Heart left ventricle (tissue), 13 donors: ENCODE results near the gene FUT2.
"Not testable (repeated sequence)": the region's sequence is repeated elsewhere in the genome, so short reads cannot be mapped to it uniquely, and the experiment has no call there.

ENCODE experiments used
- CTCF ChIP-seq, 12 donors: fragments of 200-600 bp; sonication (generic) in 4 of 12; IDR thresholded peaks; one replicate each; pipeline versions ENCODE4 v1.5.0 to v1.8.0; 2018 to 2022; ENCODE audit warnings: antibody characterized with exemption in 12 of 12, mild to moderate bottlenecking in 5 of 12
- POLR2A ChIP-seq, 2 donors: fragments of 450-650 bp; IDR thresholded peaks; one replicate each; pipeline ENCODE4 v1.6.1; 2017; ENCODE audit warnings: antibody characterized with exemption in 2 of 2, mild to moderate bottlenecking in 2 of 2, moderate library complexity in 2 of 2
- donor health status: ischemic (EF 13 %, LVEDD 7.1; RV severe dilation, severe dysfunction).
- donor health status: DM: no; HTN: yes; CAD: no.
- donor health status: DM: no; HTN: no; CAD: no.
- donor health status: ischemic (EF 25% LVEDD 6.9; RV normal size, moderate dysfunction).
- donor health status: ischemic (EF 25% LVEDD 5.7; RV mildly dilated, moderate dysfunction).
- donor health status: ischemic (EF 35%, LVEDD 5.7; RV mildly dilated, moderate dysfunction).
- donor health status: nonischemic (EF 11% LVEDD 7.7; RV severe dilation, severe dysfunction).
- donor health status: DM: yes; HTN: yes; CAD: no.
- donor health status: PGD.
- donor health status: ischemic (EF 29% LVEDD 5.4; RV normal size, mild dysfunction).
- donor health status: nonischemic (EF 23%, LVEDD 6.1; RV moderate dilation, normal function).

- TF ChIP-seq CTCF, POLR2A (IDR thresholded peaks at IDR 0.05): not testable (repeated sequence)
Observed at GRCh38 chr19:48686637-48687036, 9.1 kb upstream of the FUT2 start.
